ENCODE measurements around the gene SNRK. TPM values are rescaled to one million over a fixed set of nuclear protein-coding genes. Genes with fewer than 3 reads are reported as not detected.

SNRK gene
- total and polyA plus RNA-seq, 9 of the 15 experiments (the other 6 are each of a cell fraction or from before 2014, with no cell fraction given): 1.7 to 12.3 (median 7.3) TPM

DNA sequence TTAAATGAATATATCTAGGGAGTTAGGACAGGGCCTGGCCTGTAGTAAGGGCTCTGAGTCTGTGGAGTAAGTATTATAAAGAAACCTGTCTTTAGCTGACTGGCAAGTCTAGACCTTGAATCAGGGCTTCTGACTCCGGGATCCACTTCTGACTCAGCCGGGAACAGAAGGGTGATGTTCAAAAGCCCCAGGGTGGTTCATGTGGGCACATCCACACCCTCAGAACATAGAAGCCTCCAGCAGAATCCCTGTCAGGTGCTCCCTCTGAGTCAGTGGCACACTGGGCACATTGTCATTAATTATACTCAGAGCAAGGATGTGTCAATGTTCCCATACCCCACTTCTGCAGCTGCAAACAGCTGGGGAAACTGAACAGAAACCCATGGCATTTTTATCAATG, 26.7 kb upstream of the SNRK start:
- BruUV-seq (replicated peaks): no TSS peak
- in situ Hi-C loops (cut with MboI): no loop called here
- FAIRE-seq: no peak

More for the DNA sequence above, 26.7 kb upstream of the SNRK start:
- ATAC-seq (no peak), DNase-seq (ENCODE audit: extremely low read depth in 1 of 4, low spot score in 3 of 4) (no peak)
- H3K27ac ChIP-seq (ENCODE audit: extremely low read depth, low read depth, low read length): no peak overlapping the region
- H2AFZ ChIP-seq (ENCODE audit: low read depth, low read length): no peak overlapping the region
- CTCF ChIA-PET (ENCODE audit: low intra/inter-chr PET ratio): no interaction called here
- WGBS (ENCODE audit: insufficient coverage, low coverage, missing lambda C conversion rate): 0% methylated on average over 2 of the region's 2 CpGs
- H3K9me1 ChIP-seq (ENCODE audit: control insufficient read depth, insufficient read depth, low read length): no peaks in the 10 kb centered on the region
- no peak overlapping the region for H3K4me3 ChIP-seq
- H3K4me1 ChIP-seq (replicated peaks in 1 of 2; ENCODE audit: control insufficient read depth in 2 of 2, insufficient read depth in 2 of 2, low read length in 2 of 2): peaks cover 0 to under 1% of the 10 kb centered on the region in 2 experiments; a peak in 2 of 5 replicates
- H3K9ac ChIP-seq (ENCODE audit: insufficient read depth in 1 of 2, low read depth in 2 of 2, low read length in 2 of 2): no peak overlapping the region
- POLR2A ChIA-PET: interaction anchor here (0.7 kb wide), 1 partner anchor 10 kb away, joined by 3 read pairs; no protein-coding TSS in a partner anchor
- H4K20me1 ChIP-seq (replicated peaks; ENCODE audit: control insufficient read depth, insufficient read depth, low read length): no peaks in the 10 kb centered on the region
- peaks cover 5 to 39% of the 10 kb centered on the region in 2 experiments; a peak in 4 of 5 replicates for H3K27me3 ChIP-seq (ENCODE audit: control insufficient read depth in 2 of 2, insufficient read depth in 2 of 2, low read length in 2 of 2)
- H3K4me2 ChIP-seq (ENCODE audit: insufficient read depth, low read length): no peak overlapping the region
- no peaks in the 10 kb centered on the region for H3K9me3 ChIP-seq (replicated peaks; ENCODE audit: control insufficient read depth, insufficient read depth, low read depth, low read length)
- H3K79me2 ChIP-seq (ENCODE audit: control insufficient read depth, insufficient read depth, low read length): no peaks in the 10 kb centered on the region
- intact Hi-C loops (cut with micrococcal nuclease): no loop called here
- H3K36me3 ChIP-seq (ENCODE audit: control insufficient read depth, insufficient read depth, low read length): no peaks in the 10 kb centered on the region
- TF ChIP-seq, protein P1, sequence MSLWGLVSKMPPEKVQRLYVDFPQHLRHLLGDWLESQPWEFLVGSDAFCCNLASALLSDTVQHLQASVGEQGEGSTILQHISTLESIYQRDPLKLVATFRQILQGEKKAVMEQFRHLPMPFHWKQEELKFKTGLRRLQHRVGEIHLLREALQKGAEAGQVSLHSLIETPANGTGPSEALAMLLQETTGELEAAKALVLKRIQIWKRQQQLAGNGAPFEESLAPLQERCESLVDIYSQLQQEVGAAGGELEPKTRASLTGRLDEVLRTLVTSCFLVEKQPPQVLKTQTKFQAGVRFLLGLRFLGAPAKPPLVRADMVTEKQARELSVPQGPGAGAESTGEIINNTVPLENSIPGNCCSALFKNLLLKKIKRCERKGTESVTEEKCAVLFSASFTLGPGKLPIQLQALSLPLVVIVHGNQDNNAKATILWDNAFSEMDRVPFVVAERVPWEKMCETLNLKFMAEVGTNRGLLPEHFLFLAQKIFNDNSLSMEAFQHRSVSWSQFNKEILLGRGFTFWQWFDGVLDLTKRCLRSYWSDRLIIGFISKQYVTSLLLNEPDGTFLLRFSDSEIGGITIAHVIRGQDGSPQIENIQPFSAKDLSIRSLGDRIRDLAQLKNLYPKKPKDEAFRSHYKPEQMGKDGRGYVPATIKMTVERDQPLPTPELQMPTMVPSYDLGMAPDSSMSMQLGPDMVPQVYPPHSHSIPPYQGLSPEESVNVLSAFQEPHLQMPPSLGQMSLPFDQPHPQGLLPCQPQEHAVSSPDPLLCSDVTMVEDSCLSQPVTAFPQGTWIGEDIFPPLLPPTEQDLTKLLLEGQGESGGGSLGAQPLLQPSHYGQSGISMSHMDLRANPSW (CRISPR knock-in tag; IDR thresholded peaks at IDR 0.05): no peak
- TF ChIP-seq ILF3 (IDR thresholded peaks at IDR 0.05; ENCODE audit: borderline replicate concordance) (no peak), KDM5B (IDR thresholded peaks at IDR 0.05; ENCODE audit: insufficient replicate concordance, low read depth, low read length) (no peak), ZBTB7A (IDR thresholded peaks at IDR 0.05; ENCODE audit: borderline replicate concordance, control insufficient read depth, low read depth, low read length) (no peak), KDM1A (IDR thresholded peaks at IDR 0.05) (no peak)
- TF ChIP-seq, protein P2, sequence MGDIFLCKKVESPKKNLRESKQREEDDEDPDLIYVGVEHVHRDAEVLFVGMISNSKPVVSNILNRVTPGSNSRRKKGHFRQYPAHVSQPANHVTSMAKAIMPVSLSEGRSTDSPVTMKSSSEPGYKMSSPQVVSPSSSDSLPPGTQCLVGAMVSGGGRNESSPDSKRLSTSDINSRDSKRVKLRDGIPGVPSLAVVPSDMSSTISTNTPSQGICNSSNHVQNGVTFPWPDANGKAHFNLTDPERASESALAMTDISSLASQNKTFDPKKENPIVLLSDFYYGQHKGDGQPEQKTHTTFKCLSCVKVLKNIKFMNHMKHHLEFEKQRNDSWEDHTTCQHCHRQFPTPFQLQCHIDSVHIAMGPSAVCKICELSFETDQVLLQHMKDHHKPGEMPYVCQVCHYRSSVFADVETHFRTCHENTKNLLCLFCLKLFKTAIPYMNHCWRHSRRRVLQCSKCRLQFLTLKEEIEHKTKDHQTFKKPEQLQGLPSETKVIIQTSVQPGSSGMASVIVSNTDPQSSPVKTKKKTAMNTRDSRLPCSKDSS (IDR thresholded peaks at IDR 0.05; ENCODE audit: low read depth, partially characterized antibody): no peak

All from K562 (cell line).